Activated CD8-positive, alpha-beta T cell treated with anti-CD3 and anti-CD28 coated beads, Interleukin-2, amount 10 ng/mL, durations not matched to agents 7 days and 5 days (primary cell): ENCODE measurements around the gene SLC24A3. TPM values are rescaled to one million over a fixed set of nuclear protein-coding genes. Genes with fewer than 3 reads are reported as not detected.

Experiments used
- ATAC-seq: fragments of 150-1000 bp; cut with Tn5 transposase; one replicate; pipeline ENCODE4 v1.10.0; 2021; ENCODE audit warnings: moderate library complexity
- CTCF ChIA-PET: fragments of 350-600 bp; sonication (Branson Sonifier 250); formaldehyde crosslinking; loops from one replicate; lab custom pipeline; 2021; ENCODE audit warnings: antibody characterized with exemption; lab: Charles Lee
- POLR2A ChIA-PET: fragments of 350-600 bp; sonication (Branson Sonifier 250); formaldehyde crosslinking; loops from one replicate; lab custom pipeline; 2021; ENCODE audit warnings: antibody characterized with exemption; lab: Charles Lee
- DNase-seq: peaks from one replicate; pipeline ENCODE4 v3.0.0-alpha.2; 2020
- H3K27ac Mint-ChIP-seq: one replicate; pipeline ENCODE4 v1.8.0; 2021; ENCODE audit warnings: mild to moderate bottlenecking, mixed read lengths
- H3K27me3 Mint-ChIP-seq: one replicate; pipeline ENCODE4 v1.8.0; 2021; ENCODE audit warnings: low read depth, mixed read lengths
- H3K36me3 Mint-ChIP-seq: one replicate; pipeline ENCODE4 v1.8.0; 2021; ENCODE audit warnings: low read depth, mixed read lengths
- H3K4me1 Mint-ChIP-seq: one replicate; pipeline ENCODE4 v1.8.0; 2021; ENCODE audit warnings: low read depth, mixed read lengths
- H3K4me3 Mint-ChIP-seq: one replicate; pipeline ENCODE4 v1.8.0; 2021; ENCODE audit warnings: mild to moderate bottlenecking, mixed read lengths
- H3K9me3 Mint-ChIP-seq: one replicate; pipeline ENCODE4 v1.8.0; 2022; ENCODE audit warnings: mixed read lengths; ENCODE audit not compliant: insufficient read depth
- total RNA-seq, 2 experiments: library from RNA; stranded (reverse); gene quantifications; one replicate each; pipeline ENCODE4 v1.2.3, GENCODE V29; 2021

SLC24A3 gene
- total RNA-seq, 2 experiments from 2014 or later = not detected

- no peak for ATAC-seq
- CTCF ChIA-PET = no interaction called here
These were observed 484.2 kb downstream of the SLC24A3 start for GRCh38 chr20:19696620-19697019.

GRCh38 chr20:19697415-19697814 is 485.0 kb downstream of the SLC24A3 start:
- Mint-ChIP-seq H3K9me3 (peaks cover 9% of the 10 kb centered on the region), H3K27ac (no peak overlapping the region), H3K36me3 (no peaks in the 10 kb centered on the region), H3K4me3 (no peak overlapping the region), H3K4me1 (no peaks in the 10 kb centered on the region), H3K27me3 (peaks cover 1% of the 10 kb centered on the region)
- no peak for DNase-seq
- no peak for ATAC-seq
- ChIA-PET CTCF (no interaction called here), POLR2A (no interaction called here)

More at GRCh38 chr20:19696620-19697019, 484.2 kb downstream of the SLC24A3 start:
- Mint-ChIP-seq H3K36me3 (no peaks in the 10 kb centered on the region), H3K4me1 (no peaks in the 10 kb centered on the region), H3K27me3 (no peaks in the 10 kb centered on the region), H3K27ac (no peak overlapping the region), H3K4me3 (no peak overlapping the region), H3K9me3 (peaks cover 1% of the 10 kb centered on the region)
- no peak for DNase-seq
- POLR2A ChIA-PET = no interaction called here

- peaks cover 3% of the 10 kb centered on the region for H3K27me3 Mint-ChIP-seq
These were observed 486.9 kb downstream of the SLC24A3 start for GRCh38 chr20:19699180-19699971.

GRCh38 chr20:19701429-19701828 is 489.0 kb downstream of the SLC24A3 start:
- no peaks in the 10 kb centered on the region for H3K4me1 Mint-ChIP-seq

More at GRCh38 chr20:19699180-19699971, 486.9 kb downstream of the SLC24A3 start:
- ATAC-seq (no peak), DNase-seq (no peak)
- ChIA-PET POLR2A (no interaction called here), CTCF (no interaction called here)
- no peak overlapping the region for H3K27ac Mint-ChIP-seq
- H3K4me3 Mint-ChIP-seq = no peak overlapping the region
- H3K36me3 Mint-ChIP-seq = no peaks in the 10 kb centered on the region
- no peaks in the 10 kb centered on the region for H3K4me1 Mint-ChIP-seq
- H3K9me3 Mint-ChIP-seq = peaks cover 17% of the 10 kb centered on the region

GRCh38 chr20:19706463-19706862 is 494.0 kb downstream of the SLC24A3 start:
- CTCF ChIA-PET = no interaction called here
- no peak for ATAC-seq
- Mint-ChIP-seq H3K4me1 (no peaks in the 10 kb centered on the region), H3K27me3 (peaks cover 3% of the 10 kb centered on the region), H3K27ac (no peak overlapping the region), H3K9me3 (peaks cover 17% of the 10 kb centered on the region), H3K36me3 (no peaks in the 10 kb centered on the region), H3K4me3 (no peak overlapping the region)
- no peak for DNase-seq
- POLR2A ChIA-PET = no interaction called here

More at GRCh38 chr20:19701429-19701828, 489.0 kb downstream of the SLC24A3 start:
- no peak overlapping the region for H3K4me3 Mint-ChIP-seq
- H3K27me3 Mint-ChIP-seq = peaks cover 3% of the 10 kb centered on the region
- DNase-seq = no peak
- H3K36me3 Mint-ChIP-seq = no peaks in the 10 kb centered on the region
- no peak for ATAC-seq
- peaks cover 17% of the 10 kb centered on the region for H3K9me3 Mint-ChIP-seq
- ChIA-PET POLR2A (interaction anchor here (0.7 kb wide), 1 partner anchor 177 kb away, joined by 7 read pairs; no protein-coding TSS in a partner anchor), CTCF (no interaction called here)
- H3K27ac Mint-ChIP-seq = no peak overlapping the region

GRCh38 chr20:19709635-19710335 is 497.3 kb downstream of the SLC24A3 start:
- H3K27me3 Mint-ChIP-seq = no peaks in the 10 kb centered on the region
- H3K9me3 Mint-ChIP-seq = no peaks in the 10 kb centered on the region
- ChIA-PET CTCF (no interaction called here), POLR2A (interaction anchor here (0.6 kb wide), 1 partner anchor 354 kb away, joined by 3 read pairs; no protein-coding TSS in a partner anchor)
- H3K4me1 Mint-ChIP-seq = no peaks in the 10 kb centered on the region
- H3K4me3 Mint-ChIP-seq = no peak overlapping the region
- no peak for DNase-seq
- ATAC-seq = no peak
- no peaks in the 10 kb centered on the region for H3K36me3 Mint-ChIP-seq
- H3K27ac Mint-ChIP-seq = no peak overlapping the region

GRCh38 chr20:19710336-19711120 is 498.1 kb downstream of the SLC24A3 start:
- Mint-ChIP-seq H3K9me3 (no peaks in the 10 kb centered on the region), H3K4me3 (no peak overlapping the region), H3K27ac (no peak overlapping the region), H3K27me3 (no peaks in the 10 kb centered on the region), H3K36me3 (no peaks in the 10 kb centered on the region), H3K4me1 (no peaks in the 10 kb centered on the region)
- ChIA-PET POLR2A (no interaction called here), CTCF (no interaction called here)
- ATAC-seq (no peak), DNase-seq (no peak)

DNA sequence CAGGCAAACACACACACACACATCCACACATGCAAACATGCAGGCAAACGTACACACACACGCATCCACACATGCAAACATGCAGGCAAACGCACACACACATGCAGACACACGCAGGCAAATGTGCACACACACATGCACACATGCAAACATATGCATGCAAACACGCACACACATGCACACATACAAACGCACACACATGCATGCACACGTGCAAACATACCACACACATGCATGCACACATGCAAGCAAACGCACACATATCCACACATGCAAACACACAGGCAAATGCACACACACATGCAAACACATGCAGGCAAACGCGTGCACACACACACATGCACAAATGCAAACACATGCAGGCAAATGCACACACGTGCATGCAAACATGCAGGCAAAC is 498.7 kb downstream of the SLC24A3 start:
- Mint-ChIP-seq H3K27ac (no peak overlapping the region), H3K4me3 (no peak overlapping the region), H3K4me1 (no peaks in the 10 kb centered on the region), H3K36me3 (no peaks in the 10 kb centered on the region), H3K9me3 (no peaks in the 10 kb centered on the region), H3K27me3 (no peaks in the 10 kb centered on the region)
- ChIA-PET POLR2A (no interaction called here), CTCF (no interaction called here)
- DNase-seq (no peak), ATAC-seq (no peak)

DNA sequence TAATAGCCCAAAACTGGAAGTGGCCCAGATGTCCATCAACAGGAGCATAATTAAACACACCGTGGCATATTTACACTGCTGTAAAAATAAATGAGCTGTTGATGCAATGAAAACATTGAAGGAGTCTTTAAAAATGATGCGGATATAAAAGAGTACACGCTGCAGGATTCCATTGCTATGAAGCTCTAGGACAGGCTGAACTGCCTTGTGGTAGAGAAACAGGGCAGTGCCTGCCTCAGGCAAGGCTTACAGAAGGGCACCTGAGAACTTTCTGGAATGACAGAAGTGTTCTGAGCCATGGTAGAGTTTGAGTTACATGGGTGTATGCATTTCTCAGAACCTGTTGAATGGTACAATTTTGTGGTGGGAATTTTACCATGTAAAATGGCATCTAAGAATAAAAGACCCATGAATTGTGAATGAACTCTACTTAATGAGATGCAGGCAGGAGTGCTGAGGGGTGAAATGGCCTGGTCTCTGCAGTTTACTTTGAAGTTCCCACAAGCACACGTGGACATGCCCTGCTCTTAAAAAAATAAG is 500.3 kb downstream of the SLC24A3 start:
- ATAC-seq (no peak), DNase-seq (no peak)
- ChIA-PET POLR2A (no interaction called here), CTCF (no interaction called here)
- H3K4me3 Mint-ChIP-seq = no peak overlapping the region
- no peaks in the 10 kb centered on the region for H3K9me3 Mint-ChIP-seq
- no peaks in the 10 kb centered on the region for H3K4me1 Mint-ChIP-seq
- no peak overlapping the region for H3K27ac Mint-ChIP-seq
- no peaks in the 10 kb centered on the region for H3K36me3 Mint-ChIP-seq
- H3K27me3 Mint-ChIP-seq = no peaks in the 10 kb centered on the region

- no peaks in the 10 kb centered on the region for H3K27me3 Mint-ChIP-seq
- POLR2A ChIA-PET = no interaction called here
- no peak for ATAC-seq
These were observed 501.6 kb downstream of the SLC24A3 start for GRCh38 chr20:19713822-19714578.

GRCh38 chr20:19714579-19714840 is 502.1 kb downstream of the SLC24A3 start:
- CTCF ChIA-PET = no interaction called here
- DNase-seq = no peak
- Mint-ChIP-seq H3K36me3 (no peaks in the 10 kb centered on the region), H3K27ac (no peak overlapping the region), H3K9me3 (no peaks in the 10 kb centered on the region), H3K4me3 (no peak overlapping the region), H3K27me3 (no peaks in the 10 kb centered on the region), H3K4me1 (no peaks in the 10 kb centered on the region)
- no peak for ATAC-seq
- POLR2A ChIA-PET = no interaction called here

More at GRCh38 chr20:19713822-19714578, 501.6 kb downstream of the SLC24A3 start:
- CTCF ChIA-PET = no interaction called here
- Mint-ChIP-seq H3K9me3 (no peaks in the 10 kb centered on the region), H3K36me3 (no peaks in the 10 kb centered on the region), H3K4me3 (no peak overlapping the region), H3K27ac (no peak overlapping the region), H3K4me1 (no peaks in the 10 kb centered on the region)
- no peak for DNase-seq
